ENCODE results near the gene RALB. TPM values are rescaled to one million over a fixed set of nuclear protein-coding genes. Genes with fewer than 3 reads are reported as not detected.

RALB gene
- total RNA-seq, 4 donors from 2014 or later = 18.9 to 81.0 (median 59.4) TPM

DNA sequence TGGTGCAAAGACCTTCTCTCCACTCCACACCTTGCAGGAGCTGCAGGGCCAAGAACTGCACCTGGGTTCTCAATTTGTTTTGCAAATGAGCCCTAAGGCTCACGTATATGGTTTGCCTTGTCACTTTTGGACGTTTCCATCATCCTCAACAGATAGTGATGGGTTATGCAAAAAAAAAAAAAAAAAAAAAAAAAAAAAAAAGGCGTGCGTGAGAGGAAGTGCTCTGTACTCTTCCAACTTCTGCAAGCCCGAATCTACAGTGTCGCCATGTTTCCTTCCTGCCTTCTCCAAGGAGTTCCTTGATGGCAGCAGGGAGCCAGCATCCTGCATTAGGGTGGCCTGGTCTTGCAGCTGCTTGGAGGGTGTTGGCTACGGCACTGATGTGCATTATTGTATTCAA lies 89.3 kb downstream of the RALB start:
- no peak for DNase-seq
- Histone ChIP-seq H3K27me3 (peaks cover 83% of the 10 kb centered on the region), H3K27ac (no peak overlapping the region), H3K36me3 (no peaks in the 10 kb centered on the region), H3K4me3 (no peak overlapping the region), H3K9me3 (no peaks in the 10 kb centered on the region), H3K4me1 (peaks cover 3 to 34% (median 31%) of the 10 kb centered on the region in 4 donors)
- in situ Hi-C loops (cut with MboI; ENCODE audit: low pct_ligation_motif_present in 1 of 4, low pct_unique_long_range_greater_than_20kb in 1 of 4, low sequenced_read_pairs in 3 of 4) = loop anchor here in 3 of 4 donors (5.0 to 10.0 kb wide), 3 partner anchors 333 to 343 kb away; no protein-coding TSS in a partner anchor
- TF ChIP-seq EP300 (IDR thresholded peaks at IDR 0.05; ENCODE audit: low read depth) (no peak), POLR2A (IDR thresholded peaks at IDR 0.05) (no peak), POLR2AphosphoS5 (IDR thresholded peaks at IDR 0.05) (no peak)
- TF ChIP-seq, protein P1, sequence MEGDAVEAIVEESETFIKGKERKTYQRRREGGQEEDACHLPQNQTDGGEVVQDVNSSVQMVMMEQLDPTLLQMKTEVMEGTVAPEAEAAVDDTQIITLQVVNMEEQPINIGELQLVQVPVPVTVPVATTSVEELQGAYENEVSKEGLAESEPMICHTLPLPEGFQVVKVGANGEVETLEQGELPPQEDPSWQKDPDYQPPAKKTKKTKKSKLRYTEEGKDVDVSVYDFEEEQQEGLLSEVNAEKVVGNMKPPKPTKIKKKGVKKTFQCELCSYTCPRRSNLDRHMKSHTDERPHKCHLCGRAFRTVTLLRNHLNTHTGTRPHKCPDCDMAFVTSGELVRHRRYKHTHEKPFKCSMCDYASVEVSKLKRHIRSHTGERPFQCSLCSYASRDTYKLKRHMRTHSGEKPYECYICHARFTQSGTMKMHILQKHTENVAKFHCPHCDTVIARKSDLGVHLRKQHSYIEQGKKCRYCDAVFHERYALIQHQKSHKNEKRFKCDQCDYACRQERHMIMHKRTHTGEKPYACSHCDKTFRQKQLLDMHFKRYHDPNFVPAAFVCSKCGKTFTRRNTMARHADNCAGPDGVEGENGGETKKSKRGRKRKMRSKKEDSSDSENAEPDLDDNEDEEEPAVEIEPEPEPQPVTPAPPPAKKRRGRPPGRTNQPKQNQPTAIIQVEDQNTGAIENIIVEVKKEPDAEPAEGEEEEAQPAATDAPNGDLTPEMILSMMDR (IDR thresholded peaks at IDR 0.05) = no peak
- intact Hi-C loops (cut with DNase I; ENCODE audit: low total_unique reads) = no loop called here
- 48 to 59% methylated on average over 6 to 7 of the region's 7 CpGs for WGBS, 2 donors (ENCODE audit: low coverage in 1 of 2)

DNA sequence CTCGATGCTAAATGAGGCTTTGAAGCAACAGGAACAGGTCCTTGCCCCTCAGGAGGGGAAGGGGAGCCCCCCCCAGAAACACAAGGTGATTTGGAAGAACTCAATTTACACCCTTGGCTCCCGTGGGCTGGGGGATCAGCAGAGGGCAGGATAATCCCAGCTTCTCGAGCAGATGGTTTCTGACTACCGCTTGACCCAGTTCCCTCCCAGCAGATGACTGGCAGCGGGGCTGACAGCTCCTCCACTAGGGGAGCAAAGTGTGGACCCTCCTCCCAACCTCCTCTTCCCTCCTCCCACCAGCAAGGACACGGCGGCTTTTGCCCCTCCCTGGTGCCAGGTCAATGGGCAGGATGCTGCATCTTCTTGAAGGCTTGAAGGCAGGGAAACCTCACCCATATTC lies 89.8 kb downstream of the RALB start:
- Histone ChIP-seq H3K27me3 (peaks cover 88% of the 10 kb centered on the region), H3K4me1 (peaks cover 3 to 38% (median 32%) of the 10 kb centered on the region in 4 donors), H3K36me3 (no peaks in the 10 kb centered on the region), H3K9me3 (no peaks in the 10 kb centered on the region), H3K27ac (no peak overlapping the region), H3K4me3 (no peak overlapping the region)
- intact Hi-C loops (cut with DNase I; ENCODE audit: low total_unique reads) (no loop called here), in situ Hi-C loops (cut with MboI; ENCODE audit: low pct_ligation_motif_present in 1 of 4, low pct_unique_long_range_greater_than_20kb in 1 of 4, low sequenced_read_pairs in 3 of 4) (loop anchor here in 3 of 4 donors (5.0 to 10.0 kb wide), 3 partner anchors 332 to 342 kb away; no protein-coding TSS in a partner anchor)
- no peak for DNase-seq
- TF ChIP-seq, protein P1 (IDR thresholded peaks at IDR 0.05) = no peak
- TF ChIP-seq POLR2A (IDR thresholded peaks at IDR 0.05) (no peak), EP300 (IDR thresholded peaks at IDR 0.05; ENCODE audit: low read depth) (no peak), POLR2AphosphoS5 (IDR thresholded peaks at IDR 0.05) (no peak)
- 60% methylated on average over 7 of the region's 7 CpGs; no CpG with 5 or more reads in 1 of the 2 donors for WGBS, 2 donors (ENCODE audit: low coverage in 1 of 2)

DNA sequence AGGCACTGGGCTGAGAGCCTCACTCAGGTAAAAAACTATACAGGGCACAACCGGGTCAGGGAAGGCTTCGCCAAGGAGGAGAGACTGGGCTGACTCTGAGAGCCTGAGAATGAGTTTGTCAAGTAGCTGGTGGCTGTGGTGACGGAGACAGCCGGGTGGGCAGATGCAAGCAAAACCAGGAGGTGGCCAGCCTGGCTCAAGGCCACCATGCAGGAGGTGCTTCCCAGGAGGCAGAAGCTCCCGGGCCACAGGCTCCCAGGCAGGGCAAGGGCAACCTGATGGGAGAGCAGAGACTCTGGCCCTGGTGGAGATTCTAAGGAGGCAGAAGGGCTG lies 90.4 kb downstream of the RALB start:
- intact Hi-C loops (cut with DNase I; ENCODE audit: low total_unique reads) = no loop called here
- peak overlapping the region in 1 of 4 donors; percentile 5 for H3K4me3 ChIP-seq
- H3K9me3 ChIP-seq = no peaks in the 10 kb centered on the region
- DNase-seq = no peak
- TF ChIP-seq POLR2A (IDR thresholded peaks at IDR 0.05) (no peak), POLR2AphosphoS5 (IDR thresholded peaks at IDR 0.05) (no peak), EP300 (IDR thresholded peaks at IDR 0.05; ENCODE audit: low read depth) (no peak)
- TF ChIP-seq, protein P1 (IDR thresholded peaks at IDR 0.05) = no peak
- in situ Hi-C loops (cut with MboI; ENCODE audit: low pct_ligation_motif_present in 1 of 4, low pct_unique_long_range_greater_than_20kb in 1 of 4, low sequenced_read_pairs in 3 of 4) = loop anchor here in 3 of 4 donors (5.0 to 10.0 kb wide), 3 partner anchors 332 to 342 kb away; no protein-coding TSS in a partner anchor
- peaks cover 3 to 39% (median 32%) of the 10 kb centered on the region in 4 donors for H3K4me1 ChIP-seq
- no peaks in the 10 kb centered on the region for H3K36me3 ChIP-seq
- H3K27me3 ChIP-seq = peaks cover 94% of the 10 kb centered on the region
- 25% methylated on average over 5 of the region's 5 CpGs; no CpG with 5 or more reads in 1 of the 2 donors for WGBS, 2 donors (ENCODE audit: low coverage in 1 of 2)
- no peak overlapping the region for H3K27ac ChIP-seq

DNA sequence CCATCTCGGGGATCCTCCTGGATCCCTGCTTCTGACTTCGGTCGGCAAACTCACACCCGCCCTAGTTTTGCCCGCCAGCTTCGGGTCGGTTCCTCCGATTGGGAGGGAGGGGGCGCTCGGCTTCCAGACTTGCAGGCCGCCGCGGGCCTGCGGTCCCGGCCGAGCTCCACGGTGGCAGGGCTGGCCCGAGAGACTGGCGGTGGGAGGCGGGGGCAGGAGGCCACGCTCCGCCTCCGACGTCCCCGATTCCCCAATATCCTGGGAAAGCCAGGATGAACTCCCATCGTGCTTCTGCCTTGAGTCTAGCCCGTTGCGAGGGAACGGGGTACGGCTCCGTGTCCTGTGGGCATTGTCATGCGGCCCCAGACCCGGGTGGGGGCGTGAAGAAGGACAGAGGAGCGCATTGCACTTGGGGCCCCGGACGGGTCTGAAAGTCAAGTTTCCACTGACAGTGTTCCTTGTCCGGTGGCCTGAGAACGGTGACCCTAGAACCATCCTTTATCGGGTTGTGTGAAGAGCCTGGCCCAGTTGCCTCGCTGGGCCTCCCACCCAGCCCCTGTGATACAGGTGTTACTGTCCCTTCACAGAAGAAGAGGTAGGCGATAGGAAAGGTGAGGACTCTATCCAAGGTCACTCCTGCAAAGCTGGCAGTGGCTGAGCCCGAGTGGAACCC lies 90.9 kb downstream of the RALB start:
- H3K4me1 ChIP-seq = peaks cover 3 to 39% (median 32%) of the 10 kb centered on the region in 4 donors
- H3K36me3 ChIP-seq = no peaks in the 10 kb centered on the region
- no peak for TF ChIP-seq POLR2A (IDR thresholded peaks at IDR 0.05)
- TF ChIP-seq, protein P1 (IDR thresholded peaks at IDR 0.05) = peak; percentile 59 to 72 (median 62)
- peak overlapping the region in 1 of 4 donors; percentile 5 for H3K4me3 ChIP-seq
- peak; percentile 66 for DNase-seq
- H3K27ac ChIP-seq = no peak overlapping the region
- intact Hi-C loops (cut with DNase I; ENCODE audit: low total_unique reads) = loop anchor here (2.0 kb wide), 1 partner anchor 337 kb away; no protein-coding TSS in a partner anchor
- in situ Hi-C loops (cut with MboI; ENCODE audit: low pct_ligation_motif_present in 1 of 4, low pct_unique_long_range_greater_than_20kb in 1 of 4, low sequenced_read_pairs in 3 of 4) = loop anchor here in 3 of 4 donors (5.0 to 10.0 kb wide), 3 partner anchors 331 to 341 kb away; no protein-coding TSS in a partner anchor
- no peaks in the 10 kb centered on the region for H3K9me3 ChIP-seq
- WGBS, 2 donors (ENCODE audit: low coverage in 1 of 2) = 6% methylated on average over 22 of the region's 43 CpGs; no CpG with 5 or more reads in 1 of the 2 donors
- H3K27me3 ChIP-seq = peaks cover 96% of the 10 kb centered on the region

Small RNA genes lying within 50 kb of the gene (small RNA-seq; reads per million reads assigned to genes)
- gene MTND4LP14 = 0 reads per million in 4 donors

Other genes with a start within 250 kb of the RALB start
- gene EPB41L5, start 239.8 kb upstream of the RALB start, total RNA-seq = 10 to 100 TPM; 11.1 to 36.5 (median 27.6) TPM
- 10 to 100 TPM; 12.1 to 23.2 (median 17.8) TPM for gene TMEM185B, start 29.5 kb upstream of the RALB start, total RNA-seq
- 1 to 10 TPM in 1 of 4 donors, under 1 TPM in 2, not detected in 1; 0.20 to 1.1 (median 0.41) TPM for gene INHBB, start 93.3 kb downstream of the RALB start, total RNA-seq

Measured in transverse colon (tissue), 4 donors.